Tibial nerve (tissue), 4 donors: ENCODE results near the gene C9orf78.

Experiments used
- CTCF ChIP-seq, 5 experiments: fragments of 200-600 bp in 3 of 5; fragments of 450-650 bp in 2 of 5; sonication (generic) in 3 of 5; IDR thresholded peaks; one replicate each; pipeline ENCODE4 v1.5.1; 2016 to 2019; ENCODE audit warnings: antibody characterized with exemption in 5 of 5, mild to moderate bottlenecking in 3 of 5, moderate library complexity in 2 of 5
- EP300 ChIP-seq, 2 donors: sonication (generic); formaldehyde crosslinking; IDR thresholded peaks; one replicate each; pipeline ENCODE4 v1.6.1; 2017; ENCODE audit warnings: antibody characterized with exemption in 2 of 2, mild to moderate bottlenecking in 1 of 2
- POLR2A ChIP-seq, 2 donors: fragments of 450-650 bp; IDR thresholded peaks; one replicate each; pipeline ENCODE4 v1.6.1; 2017; ENCODE audit warnings: antibody characterized with exemption in 2 of 2, mild to moderate bottlenecking in 2 of 2, moderate library complexity in 2 of 2

DNA sequence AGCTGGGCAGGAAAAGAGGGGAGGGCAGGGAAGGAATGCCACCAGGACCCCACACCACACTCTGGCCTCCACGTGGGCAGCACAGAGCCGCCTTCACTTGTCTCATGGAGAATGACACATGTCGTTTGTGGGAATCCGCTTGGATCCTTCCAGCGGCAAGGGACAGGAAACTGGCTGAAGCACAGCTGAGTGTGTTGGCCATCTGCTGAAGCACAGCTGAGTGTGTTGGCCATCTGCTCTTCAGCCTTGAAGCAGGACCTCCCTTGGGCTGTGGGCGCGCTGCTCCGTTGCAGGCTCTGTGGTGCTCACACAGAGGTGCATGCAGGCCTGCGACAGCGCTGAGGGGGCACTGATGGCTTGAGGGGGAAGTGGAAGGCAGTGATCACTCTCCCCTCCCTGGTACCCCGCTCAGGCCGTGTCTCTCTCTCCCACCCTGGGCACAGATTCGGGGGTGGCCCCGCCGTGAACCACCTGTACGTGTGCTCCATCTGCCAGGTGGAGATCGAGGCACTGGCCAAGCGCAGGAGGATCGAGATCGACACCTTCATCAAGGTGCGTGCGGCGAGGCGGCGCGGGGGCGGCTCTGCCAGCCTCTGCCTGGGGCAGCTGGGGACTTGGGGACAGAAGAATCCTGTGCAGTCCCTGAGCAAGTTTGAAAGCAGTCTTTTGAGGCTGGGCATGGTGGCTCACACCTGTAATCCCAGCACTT, 40.8 kb upstream of the C9orf78 start:
- TF ChIP-seq CTCF (IDR thresholded peaks at IDR 0.05) (no peak), POLR2A (IDR thresholded peaks at IDR 0.05) (no peak), EP300 (IDR thresholded peaks at IDR 0.05) (no peak)
